Measurements from ENCODE around the gene VRK1.

DNA sequence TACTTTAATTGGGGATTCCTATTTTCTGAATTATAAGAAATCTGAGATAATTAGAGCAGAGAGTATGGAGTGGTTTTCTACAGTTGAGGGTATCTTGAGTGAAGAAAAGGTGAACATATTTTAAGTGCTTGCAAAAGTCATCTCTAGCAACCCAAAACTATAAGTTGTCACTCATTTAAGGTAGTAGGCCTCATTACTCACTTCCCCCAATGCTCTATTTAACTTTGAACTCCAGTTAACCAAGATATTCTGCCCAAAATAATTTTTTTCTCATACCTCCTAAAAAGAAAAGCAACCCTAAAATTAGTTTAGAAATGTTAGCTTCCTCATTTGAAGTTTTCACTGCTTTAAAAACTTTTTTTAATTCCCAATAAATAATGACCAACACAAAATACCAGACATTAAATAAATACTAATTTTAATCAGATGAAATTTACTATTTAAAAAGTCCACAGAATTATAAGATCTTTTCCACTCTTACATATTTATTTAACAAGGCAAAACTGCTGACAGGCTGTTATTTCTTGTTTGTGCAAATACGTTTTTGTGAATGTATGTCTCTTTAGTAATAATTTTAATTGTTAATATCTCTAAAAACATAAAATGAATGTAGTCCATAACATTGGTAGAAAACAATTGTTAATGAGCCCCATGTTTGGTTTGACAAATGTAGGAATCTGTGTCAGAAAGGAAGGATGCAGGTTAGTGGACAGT lies 47.8 kb downstream of the VRK1 start:
- TF ChIP-seq CTCF (IDR thresholded peaks at IDR 0.05) = no peak
- no peak for TF ChIP-seq EP300 (IDR thresholded peaks at IDR 0.05)
- no peak for TF ChIP-seq POLR2AphosphoS5 (IDR thresholded peaks at IDR 0.05)
- TF ChIP-seq POLR2A (IDR thresholded peaks at IDR 0.05) = no peak

All from upper lobe of left lung (tissue), 4 donors.